Type B pancreatic cell (in vitro differentiated cells): ENCODE results near the gene PFDN5. TPM values are rescaled to one million over a fixed set of nuclear protein-coding genes. Genes with fewer than 3 reads are reported as not detected.
"Not testable (repeated sequence)": the region's sequence is repeated elsewhere in the genome, so short reads cannot be mapped to it uniquely, and the experiment has no call there.

Source experiments
- DNase-seq: peaks from one replicate; pipeline ENCODE4 v3.0.0; 2021; ENCODE audit warnings: mixed read lengths; ENCODE audit not compliant: unreplicated experiment; ENCODE audit errors: extremely low spot score
- H3K27ac Mint-ChIP-seq: 2 replicates; pipeline ENCODE4 v1.8.0; 2021; ENCODE audit warnings: mild to moderate bottlenecking, mixed read lengths
- H3K27me3 Mint-ChIP-seq: 2 replicates; pipeline ENCODE4 v1.8.0; 2021; ENCODE audit warnings: mixed read lengths
- H3K36me3 Mint-ChIP-seq: 2 replicates; pipeline ENCODE4 v1.8.0; 2021; ENCODE audit warnings: mixed read lengths
- H3K4me1 Mint-ChIP-seq: one replicate; pipeline ENCODE4 v1.8.0; 2021; ENCODE audit warnings: mixed read lengths; ENCODE audit not compliant: unreplicated experiment
- H3K4me3 Mint-ChIP-seq: 2 replicates; pipeline ENCODE4 v1.8.0; 2021; ENCODE audit warnings: mild to moderate bottlenecking, mixed read lengths
- H3K9me3 Mint-ChIP-seq: 2 replicates; pipeline ENCODE4 v1.8.0; 2021; ENCODE audit warnings: mixed read lengths
- total RNA-seq: library from RNA; stranded (reverse); gene quantifications from 2 replicates; pipeline ENCODE4 v1.2.1, GENCODE V29; 2021; ENCODE audit warnings: low replicate concordance
- TF ChIP-seq, protein P1 (sequence below): fragments of 200-600 bp; sonication (generic); conservative IDR thresholded peaks from 2 replicates; pipeline ENCODE4 v1.5.0; 2021; ENCODE audit warnings: antibody characterized with exemption, mild to moderate bottlenecking

PFDN5 gene
- total RNA-seq, 1 donor from 2014 or later: 336 TPM

DNA sequence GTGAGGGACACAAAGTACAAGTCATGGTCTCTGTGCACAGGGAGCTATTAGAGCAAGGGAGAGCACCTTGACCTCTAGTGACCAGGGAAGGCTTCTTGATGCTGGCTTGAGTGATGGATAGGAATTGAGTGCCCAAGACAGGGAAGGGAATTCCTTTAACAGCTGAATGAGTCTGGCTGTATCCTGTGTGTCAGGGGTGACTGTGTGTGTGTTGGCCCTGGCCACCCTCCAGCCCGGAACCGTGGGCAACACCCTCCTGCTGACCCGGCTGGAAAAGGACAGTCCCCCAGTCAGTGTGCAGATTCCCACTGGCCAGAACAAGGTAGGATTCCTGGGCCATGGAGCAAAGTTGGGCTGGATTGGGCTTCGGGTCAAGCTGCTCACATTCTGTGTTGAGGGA, 5.5 kb upstream of the PFDN5 start:
- Mint-ChIP-seq H3K27me3 (no peaks in the 10 kb centered on the region), H3K36me3 (peaks cover 8% of the 10 kb centered on the region)
- no peak for DNase-seq

DNA sequence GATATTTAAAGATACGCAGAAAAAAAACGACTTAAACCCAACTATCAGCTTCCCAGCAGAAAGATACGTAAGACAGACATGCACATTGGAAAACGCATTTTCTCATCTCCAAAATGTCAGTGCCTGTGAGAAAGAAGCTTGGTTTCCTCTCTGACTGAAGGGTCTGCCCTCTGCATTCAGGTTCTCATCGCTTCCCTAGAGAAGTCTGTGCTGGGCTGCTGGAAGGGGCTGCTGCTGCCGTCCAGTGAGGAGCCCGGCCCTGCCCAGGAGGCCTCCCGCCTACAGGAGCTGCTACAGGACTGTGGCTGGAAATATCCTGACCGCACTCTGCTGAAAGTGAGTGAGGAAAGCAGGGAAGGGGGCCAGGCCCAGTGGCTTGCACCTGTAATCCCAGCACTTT, 4.7 kb upstream of the PFDN5 start:
- TF ChIP-seq, protein P1, sequence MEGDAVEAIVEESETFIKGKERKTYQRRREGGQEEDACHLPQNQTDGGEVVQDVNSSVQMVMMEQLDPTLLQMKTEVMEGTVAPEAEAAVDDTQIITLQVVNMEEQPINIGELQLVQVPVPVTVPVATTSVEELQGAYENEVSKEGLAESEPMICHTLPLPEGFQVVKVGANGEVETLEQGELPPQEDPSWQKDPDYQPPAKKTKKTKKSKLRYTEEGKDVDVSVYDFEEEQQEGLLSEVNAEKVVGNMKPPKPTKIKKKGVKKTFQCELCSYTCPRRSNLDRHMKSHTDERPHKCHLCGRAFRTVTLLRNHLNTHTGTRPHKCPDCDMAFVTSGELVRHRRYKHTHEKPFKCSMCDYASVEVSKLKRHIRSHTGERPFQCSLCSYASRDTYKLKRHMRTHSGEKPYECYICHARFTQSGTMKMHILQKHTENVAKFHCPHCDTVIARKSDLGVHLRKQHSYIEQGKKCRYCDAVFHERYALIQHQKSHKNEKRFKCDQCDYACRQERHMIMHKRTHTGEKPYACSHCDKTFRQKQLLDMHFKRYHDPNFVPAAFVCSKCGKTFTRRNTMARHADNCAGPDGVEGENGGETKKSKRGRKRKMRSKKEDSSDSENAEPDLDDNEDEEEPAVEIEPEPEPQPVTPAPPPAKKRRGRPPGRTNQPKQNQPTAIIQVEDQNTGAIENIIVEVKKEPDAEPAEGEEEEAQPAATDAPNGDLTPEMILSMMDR: no peak
- H3K27me3 Mint-ChIP-seq: no peaks in the 10 kb centered on the region
- DNase-seq: no peak
- H3K36me3 Mint-ChIP-seq: peaks cover 8% of the 10 kb centered on the region
- H3K9me3 Mint-ChIP-seq: no peaks in the 10 kb centered on the region
- H3K4me1 Mint-ChIP-seq: peaks cover 10% of the 10 kb centered on the region
- no peak overlapping the region for H3K4me3 Mint-ChIP-seq
- H3K27ac Mint-ChIP-seq: no peak overlapping the region

More for the DNA sequence above, 5.5 kb upstream of the PFDN5 start:
- H3K27ac Mint-ChIP-seq: no peak overlapping the region
- TF ChIP-seq, protein P1: no peak
- H3K4me3 Mint-ChIP-seq: no peak overlapping the region
- no peaks in the 10 kb centered on the region for H3K9me3 Mint-ChIP-seq
- peaks cover 2% of the 10 kb centered on the region for H3K4me1 Mint-ChIP-seq

DNA sequence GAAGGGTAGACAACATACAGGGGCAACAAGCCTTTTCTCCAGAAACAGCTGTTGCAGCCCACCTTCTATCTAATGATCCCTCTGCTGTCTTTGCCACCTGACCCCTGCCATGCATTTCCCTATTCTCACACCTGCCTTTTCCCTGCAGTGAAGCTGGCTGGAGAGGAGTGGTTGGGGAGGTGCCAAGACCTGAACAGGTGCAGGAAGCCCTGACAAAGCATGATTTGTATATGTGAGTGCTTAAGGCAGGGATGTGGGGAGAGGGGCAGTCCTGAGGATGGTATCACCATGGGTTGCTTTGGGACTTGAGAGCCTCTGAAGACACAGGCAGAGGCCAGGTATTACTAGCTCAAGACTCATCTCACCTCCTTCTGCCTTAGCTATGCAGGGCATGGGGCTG, 2.9 kb upstream of the PFDN5 start:
- no peaks in the 10 kb centered on the region for H3K9me3 Mint-ChIP-seq
- H3K4me1 Mint-ChIP-seq: peaks cover 12% of the 10 kb centered on the region
- TF ChIP-seq, protein P1: no peak
- peaks cover 10% of the 10 kb centered on the region for H3K36me3 Mint-ChIP-seq
- no peaks in the 10 kb centered on the region for H3K27me3 Mint-ChIP-seq
- DNase-seq: no peak
- no peak overlapping the region for H3K4me3 Mint-ChIP-seq
- H3K27ac Mint-ChIP-seq: no peak overlapping the region

DNA sequence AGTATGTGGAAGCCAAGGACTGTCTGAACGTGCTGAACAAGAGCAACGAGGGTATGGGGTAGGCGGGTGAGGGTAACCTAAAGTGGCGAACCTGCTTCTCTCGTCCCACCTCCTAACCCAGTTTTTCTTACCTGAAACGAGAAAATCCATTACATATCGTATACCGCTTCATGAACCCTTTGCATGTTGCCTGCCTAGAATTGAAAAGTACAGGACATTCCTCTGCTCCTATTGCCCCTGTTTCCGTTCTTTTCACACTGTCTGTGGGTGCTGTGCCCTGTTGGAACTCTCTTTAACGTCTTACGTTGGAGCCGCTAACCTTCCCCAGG, 513 bp downstream of the PFDN5 start:
- Mint-ChIP-seq H3K9me3 (no peaks in the 10 kb centered on the region), H3K4me3 (peak overlapping the region; percentile 99), H3K36me3 (peaks cover 16% of the 10 kb centered on the region), H3K27ac (peak overlapping the region; percentile 98), H3K4me1 (peaks cover 33% of the 10 kb centered on the region), H3K27me3 (no peaks in the 10 kb centered on the region)
- no peak for DNase-seq
- TF ChIP-seq, protein P1: no peak

DNA sequence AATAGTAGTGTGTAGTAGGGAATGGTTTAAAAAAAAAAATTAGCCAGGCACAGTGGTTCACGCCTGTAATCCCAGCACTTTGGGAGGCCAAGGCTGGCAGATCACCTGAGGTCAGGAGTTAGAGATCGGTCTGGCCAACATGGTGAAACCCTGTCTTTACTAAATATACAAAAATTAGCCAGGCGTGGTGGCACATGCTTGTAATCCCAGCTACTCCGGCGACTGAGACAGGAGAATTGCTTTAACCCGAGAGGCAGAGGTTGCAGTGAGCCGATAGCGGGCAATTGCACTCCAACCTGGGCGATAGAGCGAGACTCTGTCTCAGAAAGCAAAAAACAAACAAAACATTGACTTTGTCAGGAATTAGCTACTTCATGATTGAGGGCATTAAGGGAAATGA, 1.8 kb downstream of the PFDN5 start:
- Mint-ChIP-seq H3K36me3 (peaks cover 16% of the 10 kb centered on the region), H3K27ac (peak overlapping the region; percentile 98), H3K4me3 (peak overlapping the region; percentile 99), H3K4me1 (peaks cover 33% of the 10 kb centered on the region)
- DNase-seq, H3K27me3 Mint-ChIP-seq, H3K9me3 Mint-ChIP-seq: not testable (repeated sequence)

DNA sequence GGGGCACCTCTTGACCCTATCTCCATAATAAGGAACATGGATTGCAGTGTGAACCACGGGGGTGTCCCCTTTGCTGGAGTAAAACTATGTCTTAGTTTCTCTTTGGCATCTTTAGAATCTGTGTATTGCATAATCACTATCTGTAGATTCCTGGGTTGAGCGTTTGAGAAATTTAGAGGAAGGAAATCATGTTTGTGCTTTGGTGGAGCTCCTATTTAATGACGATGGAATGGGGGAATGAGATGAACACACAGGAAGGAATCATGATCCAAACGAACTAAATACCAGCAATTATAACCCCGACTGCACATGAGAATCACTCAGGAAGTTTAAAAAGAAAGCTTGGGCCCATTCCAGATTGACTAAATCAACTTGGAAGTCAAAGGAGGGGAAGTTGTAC, 2.8 kb downstream of the PFDN5 start:
- Mint-ChIP-seq H3K4me3 (peak overlapping the region; percentile 61), H3K27me3 (no peaks in the 10 kb centered on the region), H3K27ac (peak overlapping the region; percentile 78), H3K36me3 (peaks cover 16% of the 10 kb centered on the region), H3K4me1 (peaks cover 40% of the 10 kb centered on the region), H3K9me3 (no peaks in the 10 kb centered on the region)
- DNase-seq: no peak
- TF ChIP-seq, protein P1: no peak
